Spleen (tissue), 11 donors: ENCODE data around the gene QPRT. TPM values are rescaled to one million over a fixed set of nuclear protein-coding genes. Genes with fewer than 3 reads are reported as not detected.

Experiments
- DNase-seq: peaks from one replicate; pipeline ENCODE4 v3.0.0-alpha.2; 2020
- H3K27ac ChIP-seq, 8 donors: fragments of 200-600 bp; sonication (generic) in 7 of 8; 1 replicate in 4 of 8; 2 replicates in 4 of 8; pipeline versions ENCODE4 v1.5.0 to v1.8.0; 2016 to 2021; ENCODE audit warnings: inconsistent platforms in 4 of 8, mild to moderate bottlenecking in 4 of 8, moderate library complexity in 1 of 8
- H3K27me3 ChIP-seq, 7 donors: fragments of 200-600 bp; sonication (generic) in 6 of 7; replicated peaks in 1 of 7; 1 replicate in 4 of 7; 2 replicates in 3 of 7; pipeline versions ENCODE4 v1.5.0 to v1.8.0; 2016 to 2021; ENCODE audit warnings: inconsistent platforms in 3 of 7, mild to moderate bottlenecking in 1 of 7
- H3K36me3 ChIP-seq, 6 donors: fragments of 200-600 bp; sonication (generic) in 5 of 6; 1 replicate in 4 of 6; 2 replicates in 2 of 6; pipeline versions ENCODE4 v1.5.0 to v1.8.0; 2016 to 2021; ENCODE audit warnings: inconsistent platforms in 2 of 6
- H3K4me1 ChIP-seq, 6 donors: fragments of 200-600 bp; sonication (generic) in 5 of 6; 1 replicate in 3 of 6; 2 replicates in 3 of 6; pipeline versions ENCODE4 v1.5.0 to v1.8.0; 2016 to 2021; ENCODE audit warnings: inconsistent platforms in 3 of 6
- H3K4me3 ChIP-seq, 8 donors: fragments of 200-600 bp; sonication (generic) in 7 of 8; 1 replicate in 4 of 8; 2 replicates in 4 of 8; pipeline versions ENCODE4 v1.5.0 to v1.8.0; 2016 to 2021; ENCODE audit warnings: inconsistent platforms in 4 of 8, mild to moderate bottlenecking in 4 of 8, moderate library complexity in 2 of 8
- H3K9me3 ChIP-seq, 8 donors: fragments of 200-600 bp; sonication (generic) in 7 of 8; 1 replicate in 4 of 8; 2 replicates in 4 of 8; pipeline versions ENCODE4 v1.5.0 to v1.8.0; 2016 to 2021; ENCODE audit warnings: inconsistent platforms in 4 of 8
- CTCF ChIP-seq, 11 experiments: fragments of 200-600 bp in 7 of 11; fragments of 450-650 bp in 4 of 11; sonication (generic) in 4 of 11; IDR thresholded peaks in 8 of 11; conservative IDR thresholded peaks in 3 of 11; 1 replicate in 7 of 11; 2 replicates in 4 of 11; pipeline versions ENCODE4 v1.4.0 to v1.8.0; 2016 to 2021; ENCODE audit warnings: antibody characterized with exemption in 11 of 11, inconsistent platforms in 4 of 11, mild to moderate bottlenecking in 1 of 11
- POLR2A ChIP-seq, 3 donors: fragments of 450-650 bp; IDR thresholded peaks; one replicate each; pipeline ENCODE4 v1.5.1; 2017; ENCODE audit warnings: antibody characterized with exemption in 3 of 3, mild to moderate bottlenecking in 1 of 3
- POLR2AphosphoS5 ChIP-seq, 3 donors: sonication (generic); formaldehyde crosslinking; IDR thresholded peaks; one replicate each; pipeline ENCODE4 v1.5.1; 2017; ENCODE audit warnings: antibody characterized with exemption in 3 of 3
- WGBS, 5 donors: extraction: QIAGEN DNeasy Blood & Tissue Kit in 3 of 5; methylation state at CpG; one replicate each; pipeline versions ENCODE4 v1.1.5 to v1.1.7; 2013 to 2018; 5-methylcytosine and 5-hydroxymethylcytosine counted together
- intact Hi-C: fragments of 100-400 bp; cut with DNase I; formaldehyde crosslinking; loops from one replicate; pipeline ENCODE4 v1.15.0; 2023; ENCODE audit warnings: low total_unique reads
- polyA plus RNA-seq, 3 donors: library from polyadenylated mRNA; stranded (reverse); fragments of 200-250 nt; gene quantifications; one replicate each; pipeline ENCODE4 v1.2.1, GENCODE V29; 2013
- total RNA-seq, 7 donors: library from RNA; depleted of rRNA in 3 of 7; stranded (reverse); fragments of >200 nt in 3 of 7; fragmentation: NEBNext Ultra II Directional in 4 of 7; extraction: Animal tissue kit (Norgen Biotek cat#: 25700) in 4 of 7; gene quantifications; one replicate each; pipeline versions ENCODE4 v1.1.0 to v1.2.1, GENCODE V29; 2016 to 2021
- donor health status: healthy with polysubstance abuse.
- donor health status: DM: no; HTN: no; CAD: no; lungs with moderate emphysema.
- donor health status: DM: no; HTN: no; CAD: no.
- donor health status: Bipolar disorder and iron deficiency.
- donor health status: healthy.
- donor health status: DM: no; HTN: no; CAD: no.
- donor health status: DM: yes; HTN: yes; CAD: no.

The QPRT gene
- total and polyA plus RNA-seq, 10 donors: 3.3 to 37.2 (median 13.3) TPM

- intact Hi-C loops: no loop called here
- Histone ChIP-seq H3K27me3 (no peaks in the 10 kb centered on the region), H3K4me3 (no peak overlapping the region), H3K4me1 (peaks cover 0 to 53% (median 26%) of the 10 kb centered on the region in 6 donors), H3K27ac (peak overlapping the region in 3 of 8 donors; percentile 18 to 33 (median 23)), H3K9me3 (no peaks in the 10 kb centered on the region), H3K36me3 (no peaks in the 10 kb centered on the region)
- DNase-seq: no peak
- WGBS, 5 donors: 21 to 38% (median 31%) methylated on average over 3 of the region's 3 CpGs
- TF ChIP-seq POLR2AphosphoS5 (IDR thresholded peaks at IDR 0.05) (no peak), CTCF (IDR thresholded peaks at IDR 0.05 in 8 of 11, conservative IDR thresholded peaks at IDR 0.05 in 3 of 11) (peak in 3 of 11 experiments; percentile 13 to 25 (median 15)), POLR2A (IDR thresholded peaks at IDR 0.05) (no peak)
Measured at GRCh38 chr16:29641561-29641960, 37.4 kb upstream of the QPRT start.

GRCh38 chr16:29643596-29643995 lies 35.4 kb upstream of the QPRT start:
- H3K4me3 ChIP-seq: no peak overlapping the region
- WGBS, 5 donors: 89 to 96% (median 94%) methylated on average over 7 of the region's 7 CpGs
- H3K9me3 ChIP-seq: no peaks in the 10 kb centered on the region
- H3K4me1 ChIP-seq: peaks cover 0 to 53% (median 26%) of the 10 kb centered on the region in 6 donors
- no peaks in the 10 kb centered on the region for H3K27me3 ChIP-seq
- H3K36me3 ChIP-seq: no peaks in the 10 kb centered on the region
- DNase-seq: no peak
- TF ChIP-seq POLR2AphosphoS5 (IDR thresholded peaks at IDR 0.05) (no peak), POLR2A (IDR thresholded peaks at IDR 0.05) (no peak), CTCF (IDR thresholded peaks at IDR 0.05 in 8 of 11, conservative IDR thresholded peaks at IDR 0.05 in 3 of 11) (no peak)
- intact Hi-C loops: no loop called here
- H3K27ac ChIP-seq: peak overlapping the region in 4 of 8 donors; percentile 63 to 70 (median 67)

GRCh38 chr16:29644338-29644857 lies 34.6 kb upstream of the QPRT start:
- intact Hi-C loops: no loop called here
- WGBS, 5 donors: 66 to 77% (median 69%) methylated on average over 9 of the region's 9 CpGs
- peaks cover 0 to 60% (median 27%) of the 10 kb centered on the region in 6 donors for H3K4me1 ChIP-seq
- H3K9me3 ChIP-seq: no peaks in the 10 kb centered on the region
- H3K27me3 ChIP-seq: no peaks in the 10 kb centered on the region
- no peaks in the 10 kb centered on the region for H3K36me3 ChIP-seq
- H3K4me3 ChIP-seq: no peak overlapping the region
- peak overlapping the region in 6 of 8 donors; percentile 17 to 70 (median 64) for H3K27ac ChIP-seq
- no peak for DNase-seq
- TF ChIP-seq POLR2A (IDR thresholded peaks at IDR 0.05) (no peak), POLR2AphosphoS5 (IDR thresholded peaks at IDR 0.05) (no peak), CTCF (IDR thresholded peaks at IDR 0.05 in 8 of 11, conservative IDR thresholded peaks at IDR 0.05 in 3 of 11) (no peak)

GRCh38 chr16:29644973-29645693 lies 33.8 kb upstream of the QPRT start:
- WGBS, 5 donors: 33 to 45% (median 36%) methylated on average over 4 of the region's 4 CpGs
- Histone ChIP-seq H3K9me3 (no peaks in the 10 kb centered on the region), H3K4me3 (no peak overlapping the region), H3K27me3 (no peaks in the 10 kb centered on the region), H3K27ac (peak overlapping the region in 7 of 8 donors; percentile 6 to 70 (median 63)), H3K4me1 (peaks cover 0 to 66% (median 30%) of the 10 kb centered on the region in 6 donors), H3K36me3 (no peaks in the 10 kb centered on the region)
- TF ChIP-seq POLR2A (IDR thresholded peaks at IDR 0.05): no peak
- no peak for TF ChIP-seq CTCF (IDR thresholded peaks at IDR 0.05 in 8 of 11, conservative IDR thresholded peaks at IDR 0.05 in 3 of 11)
- TF ChIP-seq POLR2AphosphoS5 (IDR thresholded peaks at IDR 0.05): no peak
- intact Hi-C loops: no loop called here
- DNase-seq: no peak
